IPS DF 4.7 (cell line): ENCODE measurements around the gene MXD1.

ENCODE experiments used
- DNase-seq: peaks from one replicate; pipeline ENCODE4 v3.0.0-alpha.2; 2013; ENCODE audit warnings: low spot score; ENCODE audit errors: extremely low read depth

MXD1 gene

GRCh38 chr2:69977186-69977585, 62.3 kb downstream of the MXD1 start:
- DNase-seq: no peak

- no peak for DNase-seq
Measured at GRCh38 chr2:69977906-69978482, 63.1 kb downstream of the MXD1 start.

GRCh38 chr2:69979902-69980807, 65.2 kb downstream of the MXD1 start:
- no peak for DNase-seq

GRCh38 chr2:69983392-69983966, 68.6 kb downstream of the MXD1 start:
- no peak for DNase-seq

GRCh38 chr2:69985216-69985615, 70.3 kb downstream of the MXD1 start:
- DNase-seq: no peak

- DNase-seq: no peak
Measured at GRCh38 chr2:69985688-69986087, 70.8 kb downstream of the MXD1 start.

- no peak for DNase-seq
Measured at GRCh38 chr2:69986691-69987090, 71.8 kb downstream of the MXD1 start.

- no peak for DNase-seq
Measured at GRCh38 chr2:69988086-69988635, 73.3 kb downstream of the MXD1 start.

- no peak for DNase-seq
Measured at GRCh38 chr2:69989009-69989408, 74.1 kb downstream of the MXD1 start.

- DNase-seq: no peak
Measured at GRCh38 chr2:69989441-69990105, 74.7 kb downstream of the MXD1 start.
